Gastrocnemius medialis (tissue), 4 donors: ENCODE data around the gene SORCS1.

Experiments used
- CTCF ChIP-seq, 5 experiments: fragments of 450-650 bp in 3 of 5; fragments of 200-600 bp in 2 of 5; sonication (generic) in 2 of 5; IDR thresholded peaks in 4 of 5; conservative IDR thresholded peaks in 1 of 5; 1 replicate in 4 of 5; 2 replicates in 1 of 5; pipeline ENCODE4 v1.5.1; 2016 to 2019; ENCODE audit warnings: antibody characterized with exemption in 5 of 5, mild to moderate bottlenecking in 3 of 5, moderate library complexity in 3 of 5
- POLR2A ChIP-seq, 2 donors: fragments of 450-650 bp; IDR thresholded peaks; one replicate each; pipeline ENCODE4 v1.6.1; 2017; ENCODE audit warnings: antibody characterized with exemption in 2 of 2, mild to moderate bottlenecking in 2 of 2, moderate library complexity in 2 of 2

- TF ChIP-seq CTCF (IDR thresholded peaks at IDR 0.05 in 4 of 5, conservative IDR thresholded peaks at IDR 0.05 in 1 of 5): no peak
- no peak for TF ChIP-seq POLR2A (IDR thresholded peaks at IDR 0.05)
Observed at GRCh38 chr10:107011105-107011504, 153.4 kb downstream of the SORCS1 start.
